HEK293T (cell line): ENCODE results near the gene HK2.

ENCODE experiments used
- ELF4 ChIP-seq: fragments of 450-650 bp; IDR thresholded peaks from 2 replicates; pipeline ENCODE4 v1.6.1; 2017; ENCODE audit warnings: antibody characterized with exemption
- FOXA1 ChIP-seq: fragments of 450-650 bp; IDR thresholded peaks from 2 replicates; pipeline ENCODE4 v1.6.1; 2016; ENCODE audit warnings: mild to moderate bottlenecking
- FOXK2 ChIP-seq: fragments of 450-650 bp; IDR thresholded peaks from 2 replicates; pipeline ENCODE4 v1.6.1; 2016; ENCODE audit warnings: mild to moderate bottlenecking
- FOXM1 ChIP-seq: fragments of 450-650 bp; IDR thresholded peaks from 2 replicates; pipeline ENCODE4 v1.6.1; 2017; ENCODE audit warnings: mild to moderate bottlenecking, borderline replicate concordance
- HDGF ChIP-seq: fragments of 450-650 bp; IDR thresholded peaks from 2 replicates; pipeline ENCODE4 v1.6.1; 2017; ENCODE audit warnings: antibody characterized with exemption, borderline replicate concordance
- L3MBTL2 ChIP-seq: fragments of 450-650 bp; conservative IDR thresholded peaks from 2 replicates; pipeline ENCODE4 v1.6.1; 2016; ENCODE audit warnings: mild to moderate bottlenecking
- SUZ12 ChIP-seq: fragments of 450-650 bp; IDR thresholded peaks from 2 replicates; pipeline ENCODE4 v1.6.1; 2016; ENCODE audit warnings: mild to moderate bottlenecking
- TF ChIP-seq, protein P1 (sequence below): fragments of 450-650 bp; IDR thresholded peaks from 2 replicates; pipeline ENCODE4 v1.6.1; 2016

DNA sequence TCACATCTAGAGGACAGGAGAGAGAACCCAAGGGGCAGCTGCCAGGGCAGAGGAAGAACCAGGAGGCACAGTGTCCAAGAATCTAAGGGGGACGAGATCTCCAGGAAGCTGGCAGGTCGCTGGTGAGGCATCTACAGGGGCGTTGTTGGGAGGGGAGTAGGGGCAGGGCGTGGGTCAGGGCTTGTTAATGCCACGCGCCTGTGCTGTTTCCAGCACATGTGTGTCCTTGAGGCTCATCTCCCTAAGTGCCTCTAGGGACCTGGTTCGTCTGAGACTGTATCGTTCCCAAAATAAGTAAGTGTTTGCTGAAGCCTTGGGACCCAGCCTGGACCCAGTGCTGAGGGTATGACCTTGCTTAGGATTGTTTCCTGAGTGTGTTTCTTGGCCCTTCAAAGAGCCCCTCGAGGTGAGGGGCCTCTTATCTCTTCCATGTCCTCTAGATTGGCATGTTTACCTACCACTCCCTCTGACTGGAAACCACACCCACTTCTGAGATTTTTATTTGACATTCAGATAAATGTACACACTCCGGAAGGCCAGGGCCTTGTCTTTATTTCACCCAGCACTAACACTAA lies 22.2 kb downstream of the HK2 start:
- TF ChIP-seq, protein P1, sequence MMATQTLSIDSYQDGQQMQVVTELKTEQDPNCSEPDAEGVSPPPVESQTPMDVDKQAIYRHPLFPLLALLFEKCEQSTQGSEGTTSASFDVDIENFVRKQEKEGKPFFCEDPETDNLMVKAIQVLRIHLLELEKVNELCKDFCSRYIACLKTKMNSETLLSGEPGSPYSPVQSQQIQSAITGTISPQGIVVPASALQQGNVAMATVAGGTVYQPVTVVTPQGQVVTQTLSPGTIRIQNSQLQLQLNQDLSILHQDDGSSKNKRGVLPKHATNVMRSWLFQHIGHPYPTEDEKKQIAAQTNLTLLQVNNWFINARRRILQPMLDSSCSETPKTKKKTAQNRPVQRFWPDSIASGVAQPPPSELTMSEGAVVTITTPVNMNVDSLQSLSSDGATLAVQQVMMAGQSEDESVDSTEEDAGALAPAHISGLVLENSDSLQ, result no peak
- TF ChIP-seq ELF4, result no peak
- TF ChIP-seq FOXM1, result no peak
- TF ChIP-seq FOXK2, result no peak
- no peak for TF ChIP-seq HDGF
- TF ChIP-seq SUZ12, result no peak
- TF ChIP-seq FOXA1, result no peak
- TF ChIP-seq L3MBTL2, result no peak
